ENCODE results near the gene CARS1.
A peak's percentile ranks its signal among the peaks of the same experiment; 100 is the strongest.

CARS1 gene

GRCh38 chr11:2955906-2956476 is 101.2 kb downstream of the CARS1 start:
- no peak for DNase-seq (ENCODE audit: low spot score in 2 of 2)
- Mint-ChIP-seq H3K9me3 (no peaks in the 10 kb centered on the region), H3K27me3 (no peaks in the 10 kb centered on the region), H3K27ac (ENCODE audit: low read depth) (no peak overlapping the region), H3K36me3 (ENCODE audit: insufficient read depth) (peaks cover 79% of the 10 kb centered on the region), H3K4me1 (peaks cover 21% of the 10 kb centered on the region), H3K4me3 (no peak overlapping the region)
- no peak for ATAC-seq (replicated peaks; ENCODE audit: extremely low read depth, poor library complexity, severe bottlenecking)

GRCh38 chr11:2954263-2954662 is 103.0 kb downstream of the CARS1 start:
- no peak for DNase-seq (ENCODE audit: low spot score in 2 of 2)
- Mint-ChIP-seq H3K27me3 (no peaks in the 10 kb centered on the region), H3K4me1 (peaks cover 23% of the 10 kb centered on the region), H3K27ac (ENCODE audit: low read depth) (peak overlapping the region; percentile 35), H3K36me3 (ENCODE audit: insufficient read depth) (peaks cover 82% of the 10 kb centered on the region), H3K9me3 (no peaks in the 10 kb centered on the region), H3K4me3 (no peak overlapping the region)
- ATAC-seq (replicated peaks; ENCODE audit: extremely low read depth, poor library complexity, severe bottlenecking) = no peak

- ATAC-seq (replicated peaks; ENCODE audit: extremely low read depth, poor library complexity, severe bottlenecking) = no peak
These were observed 104.9 kb downstream of the CARS1 start for GRCh38 chr11:2952290-2952689.

GRCh38 chr11:2951231-2952110 is 105.8 kb downstream of the CARS1 start:
- Mint-ChIP-seq H3K9me3 (no peaks in the 10 kb centered on the region), H3K27ac (ENCODE audit: low read depth) (no peak overlapping the region), H3K27me3 (no peaks in the 10 kb centered on the region), H3K36me3 (ENCODE audit: insufficient read depth) (peaks cover 72% of the 10 kb centered on the region), H3K4me1 (peaks cover 20% of the 10 kb centered on the region), H3K4me3 (no peak overlapping the region)
- ATAC-seq (replicated peaks; ENCODE audit: extremely low read depth, poor library complexity, severe bottlenecking) (no peak), DNase-seq (ENCODE audit: low spot score in 2 of 2) (no peak)

More at GRCh38 chr11:2952290-2952689, 104.9 kb downstream of the CARS1 start:
- peaks cover 77% of the 10 kb centered on the region for H3K36me3 Mint-ChIP-seq (ENCODE audit: insufficient read depth)
- DNase-seq (ENCODE audit: low spot score in 2 of 2) = no peak
- no peak overlapping the region for H3K4me3 Mint-ChIP-seq
- H3K27ac Mint-ChIP-seq (ENCODE audit: low read depth) = no peak overlapping the region
- H3K27me3 Mint-ChIP-seq = no peaks in the 10 kb centered on the region
- H3K9me3 Mint-ChIP-seq = no peaks in the 10 kb centered on the region
- H3K4me1 Mint-ChIP-seq = peaks cover 15% of the 10 kb centered on the region

Measured in central memory CD8-positive, alpha-beta T cell (primary cell).